ENCODE measurements around the gene MFSD12. TPM values are rescaled to one million over a fixed set of nuclear protein-coding genes. Genes with fewer than 3 reads are reported as not detected.
A peak's percentile ranks its signal among the peaks of the same experiment; 100 is the strongest.

Gene MFSD12
- total and polyA plus RNA-seq, 2 of the 8 experiments (the other 6 are each of a cell fraction or from before 2014, with no cell fraction given) = 59.6 to 71.3 TPM

DNA sequence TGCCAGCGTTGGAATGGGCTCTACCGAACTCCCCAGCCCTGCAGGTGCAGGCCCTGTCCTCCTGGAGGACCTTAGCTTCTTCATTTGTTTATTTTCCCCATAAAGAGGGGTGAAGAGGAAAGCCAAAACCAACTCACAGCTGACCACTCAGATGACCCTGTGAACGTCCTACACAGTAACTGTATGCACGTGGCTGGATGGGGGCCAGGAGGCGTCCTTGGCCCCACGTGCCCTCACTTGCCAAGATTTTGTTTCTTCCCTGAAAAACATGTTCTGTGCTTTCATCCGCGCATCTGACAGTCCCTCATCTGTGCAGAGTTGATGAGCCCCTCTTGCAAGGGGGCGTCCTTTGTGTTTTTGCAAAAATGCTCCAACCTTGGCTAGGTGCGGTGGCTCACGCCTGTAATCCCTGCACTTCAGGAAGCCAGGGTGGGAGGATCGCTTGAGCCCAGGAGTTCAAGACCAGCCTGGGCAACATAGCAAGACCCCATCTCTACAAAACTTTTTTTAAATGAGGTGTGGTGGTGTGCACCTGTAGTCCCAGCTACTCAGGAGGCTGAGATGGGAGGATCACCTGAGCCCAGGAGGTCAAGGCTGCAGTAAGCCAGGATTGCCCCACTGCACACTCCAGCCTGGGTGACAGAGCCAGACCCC lies 23.7 kb downstream of the MFSD12 start:
- Histone ChIP-seq H3K27me3 (replicated peaks in 1 of 4; ENCODE audit: control insufficient read depth in 3 of 4, extremely low read depth in 1 of 4, insufficient read depth in 3 of 4, low read length in 3 of 4) (no peaks in the 10 kb centered on the region), H4K20me1 (replicated peaks in 1 of 2; ENCODE audit: control insufficient read depth in 1 of 2, insufficient read depth in 2 of 2, low read length in 2 of 2) (peaks cover 3 to 16% of the 10 kb centered on the region in 2 experiments), H3K27ac (ENCODE audit: low read depth, low read length) (no peak overlapping the region), H3K4me2 (ENCODE audit: insufficient read depth in 1 of 2, low read depth in 2 of 2, low read length in 2 of 2) (no peak overlapping the region), H2BK120ac (replicated peaks; ENCODE audit: low read depth, low read length) (no peak overlapping the region), H3K18ac (ENCODE audit: extremely low read depth, low read length) (no peak overlapping the region), H3K23ac (ENCODE audit: insufficient read length) (no peak overlapping the region), H3K4me3 (ENCODE audit: extremely low read depth in 1 of 4, insufficient read depth in 2 of 4, low read depth in 3 of 4, low read length in 4 of 4) (no peak overlapping the region), H2BK5ac (ENCODE audit: low read depth, low read length) (no peak overlapping the region; the same call in 1 of the 2 replicates), H3K4me1 (replicated peaks in 1 of 4; ENCODE audit: control insufficient read depth in 3 of 4, insufficient read depth in 4 of 4, low read length in 3 of 4) (peaks cover 0 to 4% (median 1%) of the 10 kb centered on the region in 4 experiments; a peak in 4 of 7 replicates), H3K4ac (replicated peaks; ENCODE audit: insufficient read length, low read depth, low read length) (no peak overlapping the region), H2AFZ (ENCODE audit: low read length) (no peak overlapping the region), H3K9ac (replicated peaks in 1 of 4; ENCODE audit: extremely low read depth in 1 of 4, low read depth in 3 of 4, low read length in 3 of 4) (no peak overlapping the region), H4K91ac (replicated peaks; ENCODE audit: insufficient read length, low read length) (no peak overlapping the region), H4K5ac (ENCODE audit: insufficient read length, low read depth, low read length) (no peak overlapping the region), H3K56ac (replicated peaks; ENCODE audit: insufficient read length, low read depth, low read length) (no peak overlapping the region), H3K79me1 (ENCODE audit: low read depth, low read length) (0 out of 2 replicates have a peak, but pooled peaks cover 2% of the 10 kb centered on the region), H2BK12ac (ENCODE audit: low read depth, low read length) (no peak overlapping the region), H3K23me2 (ENCODE audit: low read depth, low read length) (peaks cover 8% of the 10 kb centered on the region; the same call in 1 of the 2 replicates), H3K79me2 (ENCODE audit: control insufficient read depth in 1 of 2, insufficient read depth in 2 of 2, low read length in 2 of 2) (no peaks in the 10 kb centered on the region), H3K36me3 (ENCODE audit: control insufficient read depth in 2 of 4, insufficient read depth in 4 of 4, low read length in 3 of 4) (peaks cover 7 to 36% (median 23%) of the 10 kb centered on the region in 4 experiments; a peak in 7 of 8 replicates), H4K8ac (ENCODE audit: extremely low read depth, insufficient read depth, low read length) (0 out of 2 replicates have a peak overlapping the region, but pooled peaks have one; percentile 51), H3K14ac (ENCODE audit: insufficient read length) (no peak overlapping the region), H3K9me3 (ENCODE audit: insufficient read depth in 2 of 2, low read depth in 1 of 2, low read length in 1 of 2) (no peaks in the 10 kb centered on the region), H2AK5ac (ENCODE audit: low read depth, low read length) (no peak overlapping the region), H2BK20ac (ENCODE audit: low read length) (no peak overlapping the region), H2BK15ac (ENCODE audit: low read length) (no peak overlapping the region)
- WGBS, 2 experiments (ENCODE audit: extremely low coverage in 1 of 2, insufficient coverage in 1 of 2, insufficient read length in 1 of 2, insufficient replicate concordance in 2 of 2, low coverage in 1 of 2, low lambda C conversion rate in 2 of 2, missing lambda C conversion rate in 1 of 2) = 93% methylated on average over 12 of the region's 12 CpGs; no CpG with 5 or more reads in 1 of the 2 experiments
- POLR2A ChIA-PET (ENCODE audit: partially characterized antibody) = interaction anchor here (1.1 kb wide), 4 partner anchors 9 to 115 kb away, joined by 3 to 6 read pairs (median 4); no protein-coding TSS in a partner anchor
- FAIRE-seq (no peak), DNase-seq (ENCODE audit: low read depth in 1 of 2, low spot score in 2 of 2) (no peak)
- CTCF ChIA-PET (ENCODE audit: partially characterized antibody) = interaction anchor here (0.6 to 6.9 kb wide), 5 partner anchors 10 to 159 kb away, joined by 3 to 54 read pairs (median 3); no protein-coding TSS in a partner anchor
- no peak for TF ChIP-seq BCL11A (IDR thresholded peaks at IDR 0.05; ENCODE audit: low read depth in 2 of 2, low read length in 2 of 2)
- TF ChIP-seq JUND (IDR thresholded peaks at IDR 0.05; ENCODE audit: low read length) = no peak
- no peak for TF ChIP-seq ZNF274 (IDR thresholded peaks at IDR 0.05; ENCODE audit: borderline replicate concordance, extremely low read depth, low read length)
- no peak for TF ChIP-seq HDAC6 (IDR thresholded peaks at IDR 0.05; ENCODE audit: low read depth, low read length)
- no peak for TF ChIP-seq CHD1 (IDR thresholded peaks at IDR 0.05; ENCODE audit: low read depth, low read length)
- TF ChIP-seq CREB1 (IDR thresholded peaks at IDR 0.05) = no peak
- TF ChIP-seq HDAC2 (IDR thresholded peaks at IDR 0.05; ENCODE audit: borderline replicate concordance in 1 of 2, low read depth in 2 of 2, low read length in 2 of 2) = no peak
- no peak for TF ChIP-seq ASH2L (IDR thresholded peaks at IDR 0.05; ENCODE audit: low read length)
- TF ChIP-seq RXRA (IDR thresholded peaks at IDR 0.05; ENCODE audit: insufficient read depth, low read depth, low read length) = no peak
- TF ChIP-seq, protein P1, sequence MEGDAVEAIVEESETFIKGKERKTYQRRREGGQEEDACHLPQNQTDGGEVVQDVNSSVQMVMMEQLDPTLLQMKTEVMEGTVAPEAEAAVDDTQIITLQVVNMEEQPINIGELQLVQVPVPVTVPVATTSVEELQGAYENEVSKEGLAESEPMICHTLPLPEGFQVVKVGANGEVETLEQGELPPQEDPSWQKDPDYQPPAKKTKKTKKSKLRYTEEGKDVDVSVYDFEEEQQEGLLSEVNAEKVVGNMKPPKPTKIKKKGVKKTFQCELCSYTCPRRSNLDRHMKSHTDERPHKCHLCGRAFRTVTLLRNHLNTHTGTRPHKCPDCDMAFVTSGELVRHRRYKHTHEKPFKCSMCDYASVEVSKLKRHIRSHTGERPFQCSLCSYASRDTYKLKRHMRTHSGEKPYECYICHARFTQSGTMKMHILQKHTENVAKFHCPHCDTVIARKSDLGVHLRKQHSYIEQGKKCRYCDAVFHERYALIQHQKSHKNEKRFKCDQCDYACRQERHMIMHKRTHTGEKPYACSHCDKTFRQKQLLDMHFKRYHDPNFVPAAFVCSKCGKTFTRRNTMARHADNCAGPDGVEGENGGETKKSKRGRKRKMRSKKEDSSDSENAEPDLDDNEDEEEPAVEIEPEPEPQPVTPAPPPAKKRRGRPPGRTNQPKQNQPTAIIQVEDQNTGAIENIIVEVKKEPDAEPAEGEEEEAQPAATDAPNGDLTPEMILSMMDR (IDR thresholded peaks at IDR 0.05; ENCODE audit: control extremely low read depth in 1 of 3, insufficient read depth in 1 of 3, low read depth in 1 of 3, low read length in 3 of 3) = no peak

Data from H1 (cell line).